ENCODE results near the gene OR10H4.
"Not testable (repeated sequence)": the region's sequence is repeated elsewhere in the genome, so short reads cannot be mapped to it uniquely, and the experiment has no call there.

Gene OR10H4

DNA sequence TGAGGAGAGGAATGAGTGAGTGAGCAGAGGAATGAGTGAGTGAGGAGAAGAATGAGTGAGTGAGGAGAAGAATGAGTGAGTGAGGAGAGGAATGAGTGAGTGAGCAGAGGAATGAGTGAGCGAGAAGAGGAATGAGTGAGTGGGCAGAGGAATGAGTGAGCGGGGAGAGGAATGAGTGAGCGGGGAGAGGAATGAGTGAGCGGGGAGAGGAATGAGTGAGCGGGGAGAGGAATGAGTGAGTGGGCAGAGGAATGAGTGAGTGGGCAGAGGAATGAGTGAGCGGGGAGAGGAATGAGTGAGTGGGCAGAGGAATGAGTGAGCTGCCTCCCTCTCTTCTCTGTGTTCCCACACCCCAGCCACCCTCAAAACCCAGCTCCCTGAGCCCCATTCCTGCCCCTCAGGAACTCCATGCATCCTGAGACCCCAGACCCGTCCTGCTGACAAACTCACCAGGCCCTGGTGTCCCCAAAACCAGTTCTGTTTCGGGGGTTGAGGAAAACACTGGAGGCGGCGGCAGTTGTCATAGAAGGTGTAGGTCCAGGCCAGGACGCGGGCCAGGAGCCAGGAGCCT lies 15.0 kb upstream of the OR10H4 start:
- H3K4me1 Mint-ChIP-seq, H3K4me3 Mint-ChIP-seq, ATAC-seq, H3K27ac Mint-ChIP-seq: not testable (repeated sequence)
- Mint-ChIP-seq H3K9me3 (peaks cover 9 to 12% of the 10 kb centered on the region in 2 donors), H3K27me3 (peaks cover 26% of the 10 kb centered on the region)
- peak in 1 of 2 donors; percentile 49 for DNase-seq

- peak within 1 kb of the TSS in 1 of 2 donors; percentile 8 for H3K27ac Mint-ChIP-seq
- H3K4me3 Mint-ChIP-seq, result no peak within 1 kb of the TSS
- H3K27me3 Mint-ChIP-seq, result peaks cover 20% of the 10 kb centered on the region
- no peak for ATAC-seq
- H3K9me3 Mint-ChIP-seq, result peaks cover 9 to 12% of the 10 kb centered on the region in 2 donors
- peaks cover 7% of the 10 kb centered on the region for H3K4me1 Mint-ChIP-seq
- no peak for DNase-seq
Measured at GRCh38 chr19:15934332-15935078, 14.3 kb upstream of the OR10H4 start, which contains the start of gene CYP4F11. Gene CYP4F11 (minus strand): TSS chr19:15934529. CDS start chr19:15934408, 121 bp downstream.

DNA sequence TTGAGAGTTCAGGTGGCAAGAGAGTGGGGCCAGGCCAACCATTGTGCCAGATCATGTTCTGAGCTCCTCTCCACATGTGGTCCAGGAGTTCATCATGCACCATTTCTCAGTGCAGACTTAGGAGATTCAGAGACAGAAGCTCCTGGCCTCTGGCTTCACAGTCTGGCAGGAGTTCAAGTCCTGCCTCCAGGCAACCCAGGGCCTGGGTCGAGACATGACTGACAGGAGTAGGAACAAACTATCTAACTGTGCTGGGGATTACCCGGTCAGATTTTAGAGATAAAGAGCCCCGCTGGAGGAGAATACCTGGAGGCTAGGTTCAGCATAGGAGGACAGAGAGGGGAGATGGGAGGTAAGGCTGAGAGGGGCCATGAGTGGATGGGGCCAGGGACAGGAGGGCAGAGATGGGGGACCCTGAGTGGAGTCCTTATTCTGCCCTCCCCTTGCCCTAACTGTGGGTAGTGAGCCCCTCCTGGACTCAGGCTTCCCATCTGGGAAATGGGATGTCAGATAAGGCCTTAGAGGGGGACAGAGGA lies 13.6 kb upstream of the OR10H4 start:
- peak overlapping the region in 1 of 2 donors; percentile 8 for H3K27ac Mint-ChIP-seq

DNA sequence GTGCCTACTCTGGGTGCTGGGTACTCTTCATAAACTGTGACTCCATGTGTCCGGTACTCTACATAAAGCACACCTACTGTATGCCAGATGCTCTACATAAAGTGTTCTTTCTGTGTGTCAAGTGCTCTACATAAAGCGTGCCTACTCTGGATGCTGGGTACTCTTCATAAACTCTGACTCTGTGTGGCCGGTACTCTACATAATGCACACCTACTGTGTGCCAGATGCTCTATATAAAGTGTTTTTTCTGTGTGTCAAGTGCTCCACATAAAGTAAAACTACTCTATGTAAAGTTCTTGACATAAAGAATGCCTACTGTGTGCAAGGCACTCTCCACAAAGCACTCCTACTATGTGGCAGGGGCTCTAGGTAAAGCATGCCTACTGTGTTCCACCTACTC lies 12.6 kb upstream of the OR10H4 start:
- Mint-ChIP-seq H3K9me3 (peaks cover 4 to 5% of the 10 kb centered on the region in 2 donors), H3K27ac (no peak overlapping the region), H3K27me3 (peaks cover 13% of the 10 kb centered on the region), H3K4me1 (peaks cover 7% of the 10 kb centered on the region), H3K4me3 (no peak overlapping the region)
- ATAC-seq, result no peak
- DNase-seq, result no peak

More for the DNA sequence above, 13.6 kb upstream of the OR10H4 start:
- Mint-ChIP-seq H3K27me3 (peaks cover 12% of the 10 kb centered on the region), H3K4me1 (peaks cover 7% of the 10 kb centered on the region), H3K4me3 (no peak overlapping the region), H3K9me3 (peaks cover 9 to 12% of the 10 kb centered on the region in 2 donors)
- ATAC-seq (no peak), DNase-seq (no peak)

- Mint-ChIP-seq H3K27me3 (peaks cover 10% of the 10 kb centered on the region), H3K27ac (no peak overlapping the region), H3K9me3 (peaks cover 0 to 3% of the 10 kb centered on the region in 2 donors), H3K4me1 (peaks cover 7% of the 10 kb centered on the region), H3K4me3 (no peak overlapping the region)
- ATAC-seq (no peak), DNase-seq (no peak)
Measured at GRCh38 chr19:15936950-15937349, 11.9 kb upstream of the OR10H4 start.

GRCh38 chr19:15937771-15938170 lies 11.0 kb upstream of the OR10H4 start:
- H3K27me3 Mint-ChIP-seq, result peaks cover 15% of the 10 kb centered on the region
- DNase-seq, result no peak
- H3K4me1 Mint-ChIP-seq, result peaks cover 7% of the 10 kb centered on the region
- no peak for ATAC-seq
- no peak overlapping the region for H3K27ac Mint-ChIP-seq
- H3K4me3 Mint-ChIP-seq, result no peak overlapping the region
- H3K9me3 Mint-ChIP-seq, result peaks cover 0 to 3% of the 10 kb centered on the region in 2 donors

GRCh38 chr19:15944401-15944800 lies 4.4 kb upstream of the OR10H4 start:
- no peak overlapping the region for H3K4me3 Mint-ChIP-seq
- peaks cover 12 to 14% of the 10 kb centered on the region in 2 donors for H3K9me3 Mint-ChIP-seq
- ATAC-seq, result no peak
- no peak for DNase-seq
- peaks cover 38% of the 10 kb centered on the region for H3K27me3 Mint-ChIP-seq
- H3K27ac Mint-ChIP-seq, result peak overlapping the region in 1 of 2 donors; percentile 15
- no peaks in the 10 kb centered on the region for H3K4me1 Mint-ChIP-seq

GRCh38 chr19:15945301-15945700 lies 3.5 kb upstream of the OR10H4 start:
- H3K4me3 Mint-ChIP-seq, result no peak overlapping the region
- ATAC-seq, result no peak
- H3K27me3 Mint-ChIP-seq, result peaks cover 41% of the 10 kb centered on the region
- no peaks in the 10 kb centered on the region for H3K4me1 Mint-ChIP-seq
- DNase-seq, result no peak
- H3K9me3 Mint-ChIP-seq, result peaks cover 20 to 21% of the 10 kb centered on the region in 2 donors
- H3K27ac Mint-ChIP-seq, result no peak overlapping the region

- DNase-seq, result no peak
- ATAC-seq, result no peak
- H3K27me3 Mint-ChIP-seq, result peaks cover 47% of the 10 kb centered on the region
- no peaks in the 10 kb centered on the region for H3K4me1 Mint-ChIP-seq
- H3K27ac Mint-ChIP-seq, result no peak overlapping the region
- H3K9me3 Mint-ChIP-seq, result peaks cover 2 to 3% of the 10 kb centered on the region in 2 donors
- H3K4me3 Mint-ChIP-seq, result no peak overlapping the region
Measured at GRCh38 chr19:15954820-15955219, 6.0 kb downstream of the OR10H4 start.

- Mint-ChIP-seq H3K4me1 (no peaks in the 10 kb centered on the region), H3K9me3 (no peaks in the 10 kb centered on the region), H3K27ac (no peak overlapping the region), H3K4me3 (no peak overlapping the region), H3K27me3 (peaks cover 44% of the 10 kb centered on the region)
- no peak for ATAC-seq
- DNase-seq, result no peak
Measured at GRCh38 chr19:15962319-15962718, 13.5 kb downstream of the OR10H4 start.

DNA sequence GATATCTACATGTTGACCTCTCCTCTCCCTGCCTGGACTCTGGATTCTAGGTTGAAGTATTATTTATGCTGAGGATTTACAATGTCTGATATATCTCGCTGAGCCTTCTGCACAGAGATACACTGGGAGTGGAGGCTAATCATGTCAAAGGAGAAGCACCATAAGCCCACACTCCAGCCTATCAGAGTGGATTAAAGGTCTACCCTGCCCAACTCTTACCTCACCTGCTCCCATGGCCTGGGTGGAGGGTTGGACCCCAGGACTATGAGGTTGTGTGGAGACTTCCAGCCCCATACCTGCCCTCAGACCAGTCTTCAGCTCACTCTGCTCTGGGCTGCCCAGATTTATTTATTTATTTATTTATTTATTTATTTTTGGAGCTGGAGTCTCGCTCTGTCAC lies 15.4 kb downstream of the OR10H4 start:
- no peak overlapping the region for H3K4me3 Mint-ChIP-seq
- H3K27ac Mint-ChIP-seq, result no peak overlapping the region
- DNase-seq (no peak), ATAC-seq (no peak)
- peaks cover 31% of the 10 kb centered on the region for H3K27me3 Mint-ChIP-seq
- H3K4me1 Mint-ChIP-seq, result no peaks in the 10 kb centered on the region
- no peaks in the 10 kb centered on the region for H3K9me3 Mint-ChIP-seq

DNA sequence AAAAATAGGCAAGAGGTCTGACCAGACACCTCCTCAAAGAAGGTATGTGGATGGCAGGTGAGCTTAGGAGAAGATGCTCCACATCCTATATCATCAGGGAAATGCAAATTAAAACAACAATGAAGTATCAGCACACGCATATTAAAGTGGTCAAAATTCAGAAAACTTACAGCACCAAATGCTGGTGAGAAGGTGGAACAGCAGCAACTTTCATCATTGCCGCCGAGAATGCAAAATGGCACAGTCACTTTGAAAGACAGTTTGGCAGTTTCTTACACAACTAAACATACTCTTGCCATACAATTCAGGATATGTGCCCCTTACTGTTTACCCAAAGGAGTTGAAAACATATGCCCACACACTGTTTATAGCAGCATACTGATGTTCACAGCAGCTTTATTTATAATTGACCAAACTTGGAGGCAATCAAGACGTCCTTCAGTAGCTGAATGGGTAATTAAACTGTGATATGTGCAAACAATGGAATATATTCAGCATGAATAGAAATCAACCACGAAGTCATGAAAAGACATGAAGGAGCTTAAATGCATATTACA lies 22.5 kb downstream of the OR10H4 start:
- Mint-ChIP-seq H3K9me3 (no peaks in the 10 kb centered on the region), H3K27ac (no peak overlapping the region), H3K27me3 (peaks cover 11% of the 10 kb centered on the region), H3K4me1 (no peaks in the 10 kb centered on the region), H3K4me3 (no peak overlapping the region)
- DNase-seq (no peak), ATAC-seq (no peak)

DNA sequence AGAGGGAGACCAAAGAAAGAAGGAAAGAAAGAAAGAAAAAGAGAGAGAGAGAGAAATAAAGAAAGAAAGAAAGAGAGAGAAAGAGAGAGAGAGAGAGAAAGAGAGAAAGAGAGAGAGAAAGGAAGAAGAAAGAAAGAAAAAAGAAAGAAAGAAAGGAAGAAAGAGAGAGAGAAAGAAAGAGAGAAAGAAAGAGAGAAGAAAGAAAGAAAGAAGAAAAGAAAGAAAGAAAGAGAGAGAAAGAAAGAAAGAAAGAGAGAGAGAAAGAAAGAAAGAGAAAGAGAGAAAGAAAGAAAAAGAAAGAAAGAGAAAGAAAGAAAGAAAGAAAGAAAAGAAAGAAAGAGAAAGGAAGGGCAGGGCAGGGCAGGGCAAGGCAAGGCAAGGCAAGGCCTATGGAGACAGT lies 23.2 kb downstream of the OR10H4 start:
- Mint-ChIP-seq H3K27ac (peak overlapping the region in 1 of 2 donors; percentile 69), H3K27me3 (peaks cover 11% of the 10 kb centered on the region)
- not testable (repeated sequence) for H3K4me1 Mint-ChIP-seq, H3K9me3 Mint-ChIP-seq, H3K4me3 Mint-ChIP-seq, ATAC-seq, DNase-seq

GRCh38 chr19:15974856-15975255 lies 26.0 kb downstream of the OR10H4 start:
- Mint-ChIP-seq H3K27me3 (peaks cover 38% of the 10 kb centered on the region), H3K4me3 (no peak overlapping the region), H3K27ac (no peak overlapping the region), H3K4me1 (no peaks in the 10 kb centered on the region), H3K9me3 (no peaks in the 10 kb centered on the region)
- DNase-seq (no peak), ATAC-seq (no peak)

- Mint-ChIP-seq H3K9me3 (peaks cover 7 to 8% of the 10 kb centered on the region in 2 donors), H3K27ac (no peak overlapping the region), H3K4me3 (no peak overlapping the region), H3K4me1 (no peaks in the 10 kb centered on the region), H3K27me3 (peaks cover 40% of the 10 kb centered on the region)
- DNase-seq, result no peak
- ATAC-seq, result no peak
Measured at GRCh38 chr19:15976836-15977689, 28.3 kb downstream of the OR10H4 start.
